ENCODE measurements around the gene PRCC.

PRCC gene, protein sequence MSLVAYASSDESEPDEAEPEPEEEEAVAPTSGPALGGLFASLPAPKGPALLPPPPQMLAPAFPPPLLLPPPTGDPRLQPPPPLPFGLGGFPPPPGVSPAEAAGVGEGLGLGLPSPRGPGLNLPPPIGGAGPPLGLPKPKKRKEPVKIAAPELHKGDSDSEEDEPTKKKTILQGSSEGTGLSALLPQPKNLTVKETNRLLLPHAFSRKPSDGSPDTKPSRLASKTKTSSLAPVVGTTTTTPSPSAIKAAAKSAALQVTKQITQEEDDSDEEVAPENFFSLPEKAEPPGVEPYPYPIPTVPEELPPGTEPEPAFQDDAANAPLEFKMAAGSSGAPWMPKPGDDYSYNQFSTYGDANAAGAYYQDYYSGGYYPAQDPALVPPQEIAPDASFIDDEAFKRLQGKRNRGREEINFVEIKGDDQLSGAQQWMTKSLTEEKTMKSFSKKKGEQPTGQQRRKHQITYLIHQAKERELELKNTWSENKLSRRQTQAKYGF

DNA sequence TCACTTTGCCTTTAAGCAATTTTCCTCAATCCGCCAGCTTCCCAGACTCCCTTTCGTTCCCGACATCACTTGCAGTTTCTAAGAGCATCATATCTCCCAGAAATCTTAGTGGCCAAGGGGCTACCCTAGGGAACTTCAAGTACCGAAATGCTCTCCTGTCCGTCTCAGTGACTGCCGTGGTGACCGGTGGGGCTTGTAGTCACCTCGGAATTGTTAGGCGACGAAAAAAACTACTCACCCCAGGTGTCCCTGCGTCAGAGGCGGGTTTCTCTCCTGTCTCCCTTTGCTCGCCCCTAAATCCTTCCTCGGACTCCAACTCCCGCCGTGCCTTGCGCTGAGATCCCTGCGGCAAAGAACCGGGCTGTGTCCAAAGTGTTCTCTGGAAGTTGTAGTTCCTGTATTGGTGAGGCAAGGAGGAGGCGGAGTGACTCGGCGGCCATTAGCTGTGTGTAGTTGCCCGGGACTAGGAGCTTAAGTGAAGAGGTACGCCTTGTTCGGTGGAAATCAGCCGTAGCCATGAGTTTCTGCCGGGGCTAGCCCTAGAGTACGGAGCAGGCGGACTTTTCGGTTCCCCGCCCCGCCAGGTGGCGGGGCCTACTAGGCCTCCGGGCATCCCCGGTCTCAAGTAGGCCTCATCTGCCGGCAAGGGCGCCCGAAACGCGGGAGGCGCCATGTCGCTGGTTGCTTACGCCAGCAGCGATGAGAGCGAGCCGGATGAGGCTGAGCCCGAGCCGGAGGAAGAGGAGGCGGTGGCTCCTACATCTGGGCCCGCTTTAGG lies at the start of gene PRCC:
TSS of gene PRCC (plus strand) at position 435 of the 778 bp plus-strand sequence. CDS start at position 672, 237 bp downstream.
- DNase-seq (ENCODE audit: low read depth): peak; percentile 97

DNA sequence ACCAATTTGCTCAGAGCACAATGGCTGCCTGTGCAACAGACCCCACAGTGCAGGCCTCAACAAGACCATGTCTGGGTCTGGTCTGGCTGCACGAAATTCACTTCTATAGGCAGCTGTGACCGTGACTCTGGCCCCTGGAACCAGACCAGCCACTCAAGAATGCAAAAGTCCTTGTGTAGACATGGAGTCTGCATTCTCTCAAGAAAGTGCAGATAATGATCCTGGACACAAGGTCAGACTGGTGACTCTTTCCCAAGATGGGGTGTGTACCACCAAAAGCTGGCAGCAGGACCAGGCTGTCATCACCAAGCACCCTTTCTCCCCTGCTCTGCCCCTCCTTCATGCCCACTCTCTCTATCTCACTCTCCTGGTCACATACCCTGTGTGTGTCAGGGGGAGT lies 46.2 kb upstream of the PRCC start:
- DNase-seq (ENCODE audit: low read depth): no peak

DNA sequence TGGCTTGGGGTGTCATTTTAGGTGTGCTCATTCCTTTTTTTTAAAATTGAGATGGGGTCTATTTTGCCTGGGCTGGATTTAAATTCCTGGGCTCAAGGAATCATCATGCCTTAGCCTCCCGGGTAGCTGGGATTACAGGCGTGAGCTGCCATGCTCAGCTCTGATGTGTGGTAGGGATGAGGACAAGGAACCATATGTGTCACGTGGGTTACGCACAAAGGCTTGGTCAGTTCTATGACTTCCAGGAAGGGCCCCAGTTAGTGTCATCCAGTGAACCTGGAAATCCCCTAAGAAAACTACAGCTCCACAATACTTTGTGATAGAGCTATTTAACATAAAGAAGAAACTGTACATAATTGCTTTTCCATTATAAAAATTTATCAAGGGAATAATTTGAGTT lies 45.8 kb upstream of the PRCC start:
- no peak for DNase-seq (ENCODE audit: low read depth)

DNA sequence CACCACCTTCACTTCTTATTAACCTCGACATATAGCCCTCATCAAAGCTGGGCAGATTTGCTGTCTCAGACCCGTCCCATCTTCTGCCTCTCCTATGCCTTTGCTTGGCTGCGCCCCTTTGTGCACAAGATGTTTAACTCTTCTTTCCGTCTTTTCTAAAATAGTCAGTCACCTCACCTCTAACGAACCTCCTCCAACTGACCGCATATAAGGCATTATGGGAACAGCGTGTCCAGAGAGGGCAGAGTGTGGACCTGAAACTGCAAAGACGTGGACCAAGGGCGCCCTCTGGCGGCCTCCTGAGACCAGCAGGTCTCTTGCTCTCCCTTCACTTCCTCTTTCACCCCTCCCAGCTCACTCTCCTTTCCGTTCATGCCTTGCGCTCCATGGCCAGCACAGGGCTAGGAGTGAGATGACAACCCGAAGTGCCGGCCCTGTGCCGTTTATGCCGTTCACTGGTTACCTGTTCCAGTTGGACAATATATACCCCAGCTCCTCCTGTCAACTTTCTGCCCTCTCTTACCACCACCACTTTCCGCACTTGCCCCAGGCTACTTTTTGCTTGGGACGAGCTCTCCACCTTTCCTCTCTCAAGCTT lies 41.6 kb upstream of the PRCC start:
- DNase-seq (ENCODE audit: low read depth): peak; percentile 60

DNA sequence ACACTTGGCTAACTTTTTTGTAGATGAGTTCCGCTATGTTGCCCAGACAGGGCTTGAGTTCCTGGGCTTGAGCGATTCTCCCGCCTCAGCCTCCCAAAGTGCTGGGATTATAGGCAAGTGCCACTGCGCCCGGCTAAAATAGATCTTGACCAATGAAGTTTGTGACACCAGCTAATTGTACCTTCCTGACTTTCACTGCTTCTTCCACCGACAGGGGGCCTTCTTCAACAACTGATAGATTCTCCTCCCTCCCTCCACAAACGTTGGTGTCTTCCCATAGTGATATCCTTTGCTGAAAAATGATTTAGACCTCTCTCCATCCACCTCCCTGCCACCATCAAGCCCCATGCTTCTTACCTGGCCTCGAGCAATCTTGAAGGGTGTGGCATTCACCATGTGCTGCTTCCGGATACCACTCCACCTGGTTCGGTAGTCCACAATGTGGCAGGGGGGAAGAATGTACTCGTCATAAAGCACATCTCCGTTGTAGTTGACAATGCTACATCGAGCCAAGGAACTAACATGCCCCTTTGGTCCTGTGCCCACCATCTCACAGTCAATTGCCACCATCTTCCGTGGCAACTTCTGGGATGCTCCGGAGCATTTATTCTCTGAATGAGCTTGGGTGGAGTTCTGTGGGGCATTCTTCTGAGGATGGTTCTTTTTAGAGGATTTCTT lies 40.6 kb upstream of the PRCC start:
- DNase-seq (ENCODE audit: low read depth): no peak

DNA sequence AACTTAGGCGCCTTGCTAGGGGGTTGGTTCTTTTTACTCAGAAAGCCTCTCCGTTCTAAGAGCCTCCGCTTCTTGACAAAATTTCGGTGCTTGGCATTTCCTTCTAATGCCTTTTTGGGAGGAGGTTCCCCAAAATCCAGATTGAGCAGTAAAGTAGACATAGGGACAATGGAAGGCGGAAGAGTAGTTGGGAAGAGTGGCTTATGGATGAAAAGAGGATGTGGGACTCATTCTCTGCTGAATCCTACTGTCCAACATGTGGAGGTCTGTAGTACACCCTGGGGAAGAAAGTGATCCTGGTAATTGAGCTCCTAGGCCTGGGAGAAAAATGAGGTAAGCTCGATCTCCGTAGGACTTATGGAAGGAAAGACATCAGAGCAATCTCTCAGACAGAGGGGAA lies 39.8 kb upstream of the PRCC start:
- DNase-seq (ENCODE audit: low read depth): no peak

DNA sequence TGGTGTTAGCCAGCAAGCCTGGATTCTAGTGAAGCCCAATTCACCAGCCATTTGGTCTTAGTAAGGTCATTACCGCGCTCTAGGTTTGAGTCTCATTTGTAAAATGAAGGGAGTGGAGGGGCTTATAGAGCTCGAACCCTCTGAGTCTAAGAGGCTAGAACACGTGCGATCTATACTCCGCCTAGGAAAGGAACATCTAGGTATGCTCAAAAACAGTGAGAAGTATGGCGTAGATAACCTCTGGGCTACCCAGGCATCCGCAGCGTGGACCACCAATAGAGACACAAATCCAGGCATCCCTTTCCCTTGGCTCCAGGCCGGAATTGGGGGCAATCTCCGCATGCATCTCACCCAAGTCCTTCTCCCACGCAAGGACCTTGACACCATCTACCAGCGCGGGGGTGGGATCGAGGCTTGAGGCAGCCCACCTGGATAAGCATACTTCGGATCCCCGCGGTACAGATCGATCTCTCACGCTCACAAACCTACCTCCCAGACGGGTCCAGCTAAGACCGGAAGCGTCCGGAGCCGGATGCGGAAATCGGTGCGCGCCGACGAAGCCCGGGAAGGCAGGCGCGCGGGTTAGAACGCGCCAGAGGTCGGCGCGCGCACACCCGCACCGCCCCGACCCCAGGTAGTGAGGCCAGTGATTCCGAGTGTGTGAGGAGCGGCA lies 39.3 kb upstream of the PRCC start, which contains the start of gene METTL25B:
TSS of gene METTL25B (plus strand) at position 544 of the 673 bp plus-strand sequence. CDS start 636 bp downstream, outside the sequence.
- peak; percentile 57 for DNase-seq (ENCODE audit: low read depth)

DNA sequence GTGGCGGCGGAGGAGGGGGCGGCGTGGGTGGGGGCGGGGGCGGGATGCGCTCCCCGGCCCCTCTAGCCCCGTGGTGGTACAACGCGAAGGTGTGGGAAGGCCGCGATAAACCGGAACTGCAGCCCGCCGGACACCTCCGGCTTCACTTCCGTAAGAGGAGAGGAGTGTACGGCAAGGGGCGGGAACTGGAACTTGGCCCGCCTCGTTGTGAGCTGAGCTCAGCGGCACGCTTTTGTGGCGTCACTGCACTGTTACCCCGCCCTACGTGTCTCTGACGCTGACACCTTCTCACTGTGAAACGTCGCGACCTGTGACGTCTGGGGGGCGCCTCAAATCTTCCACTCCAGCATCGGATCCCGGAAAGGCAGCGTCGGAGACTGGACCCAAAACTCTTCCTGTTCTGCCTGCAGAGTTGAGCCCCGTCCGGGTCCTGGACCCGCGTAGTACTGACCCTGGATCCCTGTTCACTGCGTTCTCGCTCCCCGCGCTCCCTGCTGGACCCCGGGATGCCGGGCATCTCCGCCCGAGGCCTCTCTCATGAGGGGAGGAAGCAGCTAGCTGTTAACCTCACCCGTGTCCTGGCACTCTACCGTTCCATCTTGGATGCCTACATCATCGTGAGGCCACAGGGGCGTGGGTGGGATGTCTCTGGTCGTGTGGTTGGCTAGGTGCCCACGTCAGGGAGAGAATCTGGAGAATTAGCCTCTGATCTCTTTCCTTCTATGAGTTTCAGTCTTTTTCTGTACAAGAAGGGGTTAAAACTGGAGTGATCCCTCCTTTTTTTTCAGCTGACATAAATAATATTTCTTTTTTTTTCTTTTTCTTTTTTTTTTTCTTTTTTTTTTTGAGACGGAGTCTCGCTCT lies 38.5 kb upstream of the PRCC start, which contains the start of gene ISG20L2:
TSS of gene ISG20L2 (minus strand) at position 168 of the 864 bp plus-strand sequence. CDS start 1,114 bp downstream, outside the sequence.
- DNase-seq (ENCODE audit: low read depth): peak; percentile 95

DNA sequence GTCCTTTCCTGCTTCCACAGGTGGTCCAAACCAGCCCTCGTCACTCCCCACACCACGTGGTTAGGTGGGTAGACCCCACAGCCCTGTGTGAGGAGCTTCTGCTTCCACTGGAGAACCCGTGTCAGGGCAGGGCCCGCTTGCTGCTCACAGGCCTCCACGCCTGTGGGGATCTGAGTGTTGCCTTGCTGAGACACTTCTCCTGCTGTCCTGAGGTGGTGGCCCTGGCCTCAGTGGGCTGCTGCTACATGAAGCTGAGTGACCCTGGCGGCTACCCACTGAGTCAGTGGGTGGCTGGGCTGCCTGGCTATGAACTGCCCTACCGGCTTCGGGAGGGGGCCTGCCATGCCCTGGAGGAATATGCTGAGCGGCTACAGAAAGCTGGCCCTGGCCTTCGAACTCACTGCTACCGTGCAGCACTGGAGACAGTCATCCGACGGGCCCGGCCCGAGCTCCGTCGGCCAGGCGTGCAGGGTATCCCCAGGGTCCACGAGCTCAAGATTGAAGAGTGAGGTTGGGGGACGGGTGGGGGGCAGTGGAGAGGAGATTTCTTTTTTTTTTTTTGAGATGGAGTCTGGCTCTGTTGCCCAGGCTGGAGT lies 33.2 kb upstream of the PRCC start:
- no peak for DNase-seq (ENCODE audit: low read depth)

DNA sequence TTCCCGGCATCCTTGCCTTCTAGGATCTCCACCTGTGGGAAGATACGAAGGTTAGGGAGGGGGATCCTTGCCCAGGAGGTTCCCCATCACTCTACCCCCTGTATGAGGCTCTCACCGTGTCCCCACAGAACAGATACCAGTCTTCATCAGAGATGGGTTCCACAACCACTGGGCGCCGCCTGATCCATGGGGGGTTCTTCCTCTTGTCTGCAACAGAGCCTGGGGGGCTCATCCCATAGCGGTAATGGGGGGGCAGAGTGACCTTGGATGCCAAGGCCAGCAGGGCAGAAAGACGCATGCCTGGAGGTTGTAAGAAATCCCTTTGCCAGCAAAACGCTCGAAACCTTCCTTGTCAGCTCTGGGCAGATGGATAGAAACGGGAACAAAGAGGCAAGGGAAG lies 28.9 kb upstream of the PRCC start:
- no peak for DNase-seq (ENCODE audit: low read depth)

DNA sequence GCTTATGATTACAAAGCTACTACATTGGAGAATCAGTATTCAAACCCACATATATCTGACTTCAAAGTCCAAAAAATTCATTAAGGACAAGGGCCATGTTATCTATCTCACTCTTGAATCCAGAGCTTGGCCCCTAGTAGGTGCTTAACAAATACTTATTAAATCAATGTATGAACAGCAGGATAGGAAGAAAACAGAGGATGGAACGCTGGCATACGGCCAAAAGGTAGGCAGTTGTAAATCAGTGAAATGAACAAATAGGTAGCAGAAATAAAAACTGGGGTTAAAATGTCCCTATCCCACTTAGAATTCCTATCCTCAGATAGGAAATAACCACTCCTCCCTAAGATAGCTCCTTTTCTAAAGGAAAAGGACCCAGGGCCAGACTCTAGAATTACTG lies 28.4 kb upstream of the PRCC start:
- DNase-seq (ENCODE audit: low read depth): no peak

DNA sequence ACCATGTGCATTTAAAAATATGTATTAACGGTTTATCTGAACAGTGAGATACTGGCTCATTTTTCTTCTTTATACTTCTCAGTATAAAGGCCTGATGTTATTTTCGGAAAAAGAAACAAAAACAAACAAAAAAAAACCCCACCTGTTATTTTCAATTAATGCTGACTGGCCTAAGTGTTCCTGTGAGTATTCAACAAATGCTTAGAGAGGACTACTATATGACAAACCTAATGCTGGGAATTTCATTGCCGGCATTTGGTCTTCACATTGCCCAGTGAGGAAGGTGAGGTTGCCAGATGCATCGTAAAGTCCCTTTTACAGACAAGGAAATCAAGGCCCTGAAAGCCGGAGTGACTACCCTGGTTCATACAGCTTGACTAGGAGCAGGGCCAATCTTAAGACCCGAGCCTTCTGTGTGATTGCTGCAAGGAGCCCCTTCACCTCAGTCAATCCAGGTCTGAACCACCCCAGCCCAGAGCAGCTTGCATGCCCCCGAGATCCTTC lies 27.0 kb upstream of the PRCC start:
- DNase-seq (ENCODE audit: low read depth): no peak

DNA sequence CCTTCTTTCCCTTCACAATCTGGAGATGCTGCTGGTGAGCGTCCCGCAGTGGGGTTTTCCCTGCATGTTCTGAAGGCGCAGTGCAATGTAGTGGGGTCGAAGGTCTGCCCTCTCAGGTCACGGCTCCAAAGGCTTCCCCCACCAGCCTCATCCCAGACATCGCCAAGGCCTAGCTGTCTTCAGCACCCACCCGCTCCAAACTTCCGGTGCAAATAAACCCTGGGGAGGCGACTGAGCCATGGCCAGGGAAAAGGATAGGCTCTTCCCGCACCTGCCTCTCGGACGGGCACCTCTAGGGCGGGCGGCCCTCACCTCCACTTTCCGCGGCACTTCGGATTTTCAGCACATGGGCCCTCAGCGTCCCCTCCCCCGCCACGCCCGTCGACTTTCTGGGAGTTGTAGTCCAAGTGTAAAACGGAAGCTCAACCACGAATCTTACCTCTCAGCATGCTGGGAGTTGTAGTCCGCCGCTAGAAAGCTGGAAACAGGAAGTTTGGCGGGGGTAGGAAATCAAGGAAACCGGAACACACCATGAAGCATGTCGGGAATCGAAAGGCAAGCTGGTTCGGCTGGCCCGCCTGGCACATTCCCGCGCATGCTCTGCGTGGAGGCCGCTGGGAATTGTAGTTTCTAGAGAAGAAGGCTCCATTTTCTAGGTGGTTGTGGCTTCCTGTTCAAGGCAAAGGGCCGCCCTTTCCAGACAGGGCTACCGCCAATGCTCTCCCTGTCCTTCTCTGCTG lies 26.4 kb upstream of the PRCC start, which contains the start of gene MRPL24:
TSS of gene MRPL24 (minus strand) at position 348 of the 740 bp plus-strand sequence. CDS start 2,384 bp downstream, outside the sequence.
- peak; percentile 95 for DNase-seq (ENCODE audit: low read depth)

DNA sequence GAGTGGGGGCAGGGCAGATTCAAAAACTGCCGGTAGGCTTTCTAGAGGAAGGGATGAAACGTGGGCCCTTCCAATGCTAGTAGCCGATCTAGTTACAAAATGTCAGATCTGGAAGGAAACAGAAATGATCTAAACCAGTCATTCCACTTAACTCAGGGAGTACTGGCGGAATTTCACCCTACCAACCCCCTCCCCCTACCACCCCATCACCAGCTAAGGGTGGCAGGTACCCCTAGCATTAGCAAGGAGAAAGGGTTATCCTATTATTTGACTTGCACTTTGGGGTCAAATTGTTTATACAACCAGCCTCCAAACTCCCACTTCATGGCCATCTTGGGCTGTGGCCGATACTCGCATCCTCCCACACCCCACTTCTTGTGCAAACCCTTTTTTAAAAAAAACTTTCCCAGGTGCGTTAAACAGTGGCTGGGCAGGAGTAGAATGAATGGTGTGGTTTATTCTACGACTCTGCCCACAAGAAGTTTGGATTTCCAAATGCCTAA lies 25.8 kb upstream of the PRCC start:
- no peak for DNase-seq (ENCODE audit: low read depth)

DNA sequence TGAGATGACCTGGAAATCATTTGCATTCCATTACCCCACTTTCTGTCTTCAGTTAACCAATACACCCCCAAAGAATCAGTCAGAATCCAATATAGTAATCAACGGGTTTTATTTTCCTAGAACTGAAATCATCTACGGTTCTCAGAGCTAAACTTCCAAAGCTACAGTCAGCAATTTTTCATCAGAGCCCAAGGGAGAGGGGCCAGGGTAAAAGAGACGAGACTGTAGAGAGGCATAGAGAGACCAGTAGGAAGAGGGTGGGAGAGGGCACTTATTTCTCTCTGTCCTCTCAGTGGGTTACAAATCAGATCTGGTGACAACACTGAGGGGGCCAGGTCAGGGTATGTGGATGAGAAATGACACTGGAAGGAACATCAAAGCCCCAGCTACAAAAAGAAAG lies 25.3 kb upstream of the PRCC start:
- no peak for DNase-seq (ENCODE audit: low read depth)

DNA sequence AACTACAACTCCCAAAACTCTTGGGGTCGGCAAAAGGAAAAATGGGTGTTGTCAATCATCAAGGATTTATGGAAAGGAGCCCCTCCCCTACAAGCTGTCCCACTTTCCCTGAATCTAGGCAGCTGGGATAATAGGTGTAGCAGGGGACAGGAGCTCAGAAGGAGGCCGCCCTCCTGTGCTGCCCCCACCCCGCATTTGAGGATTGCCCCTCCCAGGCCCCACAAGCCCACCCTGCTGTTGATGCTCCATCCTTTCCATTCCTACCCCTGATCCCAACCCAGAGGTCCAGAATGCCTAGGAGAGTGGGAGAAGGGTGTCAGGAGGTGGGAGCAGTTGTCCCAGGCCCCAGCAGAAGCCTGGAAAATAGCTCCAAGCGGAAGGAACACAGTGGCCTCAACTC lies 24.5 kb upstream of the PRCC start:
- DNase-seq (ENCODE audit: low read depth): no peak

DNA sequence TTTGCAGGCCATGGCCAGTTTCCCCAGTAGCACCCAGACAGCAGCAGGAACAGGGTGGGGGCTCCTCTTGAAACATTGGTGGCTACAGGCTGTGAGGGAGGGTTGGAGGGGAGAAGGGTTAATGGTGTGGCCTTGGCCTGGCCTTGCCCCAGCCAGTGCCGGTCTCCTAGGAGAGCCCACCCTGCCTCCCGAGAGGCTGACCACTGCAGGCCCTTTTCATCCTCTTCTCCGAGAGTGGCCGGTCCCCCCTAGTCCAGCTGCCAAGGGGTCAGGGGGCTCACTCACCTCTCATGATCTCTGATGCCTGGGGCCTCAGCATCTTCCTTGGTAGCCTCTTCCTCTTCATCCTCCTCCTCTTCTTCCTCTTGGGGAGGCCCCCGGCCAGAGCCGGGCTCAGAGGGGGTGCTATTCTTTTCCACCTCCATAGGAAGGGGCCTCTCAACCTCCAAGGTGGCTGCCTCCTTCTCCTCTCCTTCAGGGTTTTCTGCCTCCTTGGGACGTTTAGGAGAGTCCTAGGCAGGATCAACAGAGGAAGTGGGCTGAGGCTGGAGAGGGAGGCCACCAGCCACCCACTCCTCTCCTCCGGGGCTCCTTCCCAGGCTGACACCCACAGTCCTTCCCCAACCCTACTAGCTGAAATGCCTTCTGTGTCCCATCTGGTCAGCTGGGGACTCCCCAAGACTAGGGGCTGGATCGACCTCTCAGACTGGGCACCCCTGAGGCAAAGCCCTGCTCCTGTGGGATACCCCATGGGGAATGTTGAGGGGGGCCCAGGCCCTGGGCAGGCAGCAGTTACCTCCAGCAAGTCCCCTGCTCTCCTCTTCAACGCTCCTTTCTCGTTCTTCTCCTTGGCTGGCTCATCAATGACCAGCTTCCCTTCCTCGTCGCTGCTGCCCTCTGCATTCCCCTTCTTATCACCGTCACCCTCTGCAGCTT lies 23.7 kb upstream of the PRCC start:
- no peak for DNase-seq (ENCODE audit: low read depth)

Data from stimulated activated CD4-positive, alpha-beta T cell treated with anti-CD3 and anti-CD28 coated beads, Interleukin-2, amount 100 ng/mL, for 4 hours (primary cell).